IPS DF 6.9 (cell line): ENCODE measurements around the gene TBX18.
A peak's percentile ranks its signal among the peaks of the same experiment; 100 is the strongest.

Experiments
- DNase-seq: peaks from one replicate; pipeline ENCODE4 v3.0.0-alpha.2; 2013; ENCODE audit warnings: low read depth, low spot score
- H3K27ac ChIP-seq: one replicate; pipeline ENCODE4 v1.5.1; 2013; ENCODE audit warnings: low read length, control low read depth
- H3K27me3 ChIP-seq: 2 replicates; pipeline ENCODE4 v1.6.1; 2013; ENCODE audit warnings: mild to moderate bottlenecking, low read length; ENCODE audit not compliant: control insufficient read depth, insufficient read depth
- H3K36me3 ChIP-seq: 2 replicates; pipeline ENCODE4 v1.6.1; 2013; ENCODE audit warnings: low read length; ENCODE audit not compliant: control insufficient read depth, insufficient read depth
- H3K4me1 ChIP-seq: 2 replicates; pipeline ENCODE4 v1.6.1; 2013; ENCODE audit warnings: low read length; ENCODE audit not compliant: control insufficient read depth, insufficient read depth
- H3K4me3 ChIP-seq: 2 replicates; pipeline ENCODE4 v1.5.1; 2013; ENCODE audit warnings: mild to moderate bottlenecking, low read length
- H3K9me3 ChIP-seq: 2 replicates; pipeline ENCODE4 v1.6.1; 2013; ENCODE audit warnings: low read length, inconsistent platforms; ENCODE audit not compliant: control insufficient read depth, insufficient read depth
- WGBS: extraction: QIAGEN DNeasy Blood & Tissue Kit; methylation state at CpG from one replicate; pipeline ENCODE4 v1.1.7; 2013; ENCODE audit warnings: mixed read lengths, missing lambda C conversion rate; ENCODE audit not compliant: insufficient read length, insufficient coverage; 5-methylcytosine and 5-hydroxymethylcytosine counted together

The TBX18 gene

DNA sequence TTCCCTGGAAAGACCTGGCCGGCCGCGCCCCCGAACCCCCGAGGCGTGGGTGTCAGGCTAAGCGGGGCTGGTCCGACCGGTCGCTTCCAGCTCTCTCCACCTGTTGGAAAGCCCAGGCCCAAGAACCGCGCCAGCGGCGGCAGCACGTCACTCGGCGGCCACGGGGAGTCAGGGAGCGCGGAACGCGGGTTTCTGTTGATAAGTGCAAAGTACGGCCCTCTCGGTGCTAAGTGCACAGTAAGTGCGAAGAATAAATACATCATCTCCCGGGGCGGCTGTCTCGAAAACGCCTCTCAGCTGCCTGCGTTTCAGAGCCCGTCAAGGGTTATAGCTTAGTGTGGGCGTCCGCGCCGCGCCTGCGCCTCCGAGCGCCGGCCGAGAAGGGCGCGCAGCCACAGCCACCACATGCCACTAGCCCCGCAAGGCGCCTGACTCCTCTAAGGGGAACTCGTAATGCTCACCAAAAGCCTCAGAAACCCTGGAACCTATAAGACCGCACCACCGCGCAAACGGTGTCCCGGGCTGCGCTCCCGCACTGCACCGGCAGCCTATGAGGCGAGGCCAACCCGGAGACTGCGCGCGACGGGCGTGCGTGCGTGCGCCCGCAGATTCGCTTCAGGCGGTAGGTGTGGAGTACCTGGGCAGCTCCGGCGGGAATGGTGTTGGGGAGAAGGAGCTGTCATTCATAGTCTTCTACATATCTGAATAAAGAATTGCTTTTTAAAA, 9.2 kb upstream of the TBX18 start:
- DNase-seq = no peak
- Histone ChIP-seq H3K4me1 (no peaks in the 10 kb centered on the region), H3K27me3 (peaks cover 54% of the 10 kb centered on the region), H3K27ac (no peak overlapping the region), H3K4me3 (peak overlapping the region; percentile 5; the same call in 1 of the 2 replicates), H3K9me3 (no peaks in the 10 kb centered on the region), H3K36me3 (no peaks in the 10 kb centered on the region)
- WGBS = no CpG with 5 or more reads among the region's 69 CpGs

DNA sequence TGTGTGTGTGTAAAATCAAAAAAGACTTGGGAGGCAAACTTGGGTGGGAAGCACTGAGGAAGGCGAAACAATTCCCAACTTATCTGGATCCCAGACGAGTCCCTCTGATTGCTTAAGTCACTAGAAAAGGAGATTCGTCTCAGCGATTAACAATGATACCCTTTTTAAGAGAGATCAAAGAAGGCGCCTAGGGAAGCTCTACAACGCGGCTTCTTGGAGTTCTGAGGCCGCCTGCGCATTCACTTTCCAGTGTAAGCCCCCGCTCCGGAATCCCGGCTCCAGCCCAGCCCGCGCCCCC, 8.7 kb upstream of the TBX18 start:
- Histone ChIP-seq H3K27ac (no peak overlapping the region), H3K4me1 (no peaks in the 10 kb centered on the region), H3K36me3 (no peaks in the 10 kb centered on the region), H3K9me3 (no peaks in the 10 kb centered on the region), H3K4me3 (peak overlapping the region; percentile 5; the same call in 1 of the 2 replicates), H3K27me3 (peaks cover 59% of the 10 kb centered on the region)
- WGBS = no CpG with 5 or more reads among the region's 14 CpGs
- DNase-seq = no peak

DNA sequence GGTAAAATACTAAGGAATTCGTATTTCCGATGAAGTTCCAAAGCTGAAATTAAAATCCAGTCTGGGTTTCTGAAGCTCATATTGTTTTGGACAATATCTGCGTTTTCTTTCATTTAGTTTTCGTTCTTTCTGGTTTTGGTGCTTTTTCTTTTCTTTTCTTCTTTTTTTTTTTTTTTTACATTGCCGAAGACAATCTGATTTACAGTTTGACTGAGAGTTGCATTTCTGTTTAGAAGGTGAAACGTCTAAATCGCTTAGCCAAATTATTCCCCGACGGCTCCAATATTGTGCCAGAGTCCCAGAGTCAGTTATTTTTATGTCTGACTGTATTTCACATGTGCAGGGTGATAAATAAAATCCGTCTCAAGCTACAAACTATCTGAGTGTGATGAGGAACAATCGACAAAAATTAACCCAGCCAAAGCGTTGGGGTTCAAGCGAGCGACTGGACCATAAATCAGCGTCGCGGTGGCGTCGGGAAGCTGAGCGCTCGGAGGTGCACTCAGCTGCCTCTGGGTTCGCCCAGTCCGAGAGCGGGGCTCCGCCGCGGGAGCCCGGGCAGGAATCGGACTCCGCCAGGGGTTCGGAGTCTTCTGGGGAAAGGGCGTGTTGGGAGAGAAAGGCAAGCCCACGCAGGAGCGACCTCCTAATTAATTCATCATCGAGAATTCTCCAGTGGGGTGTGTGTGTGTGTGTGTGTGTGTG, 8.2 kb upstream of the TBX18 start:
- Histone ChIP-seq H3K27me3 (peaks cover 64% of the 10 kb centered on the region), H3K9me3 (no peaks in the 10 kb centered on the region), H3K4me1 (no peaks in the 10 kb centered on the region), H3K36me3 (no peaks in the 10 kb centered on the region), H3K4me3 (no peak overlapping the region; the same call in 1 of the 2 replicates), H3K27ac (no peak overlapping the region)
- WGBS = no CpG with 5 or more reads among the region's 35 CpGs
- DNase-seq = no peak

DNA sequence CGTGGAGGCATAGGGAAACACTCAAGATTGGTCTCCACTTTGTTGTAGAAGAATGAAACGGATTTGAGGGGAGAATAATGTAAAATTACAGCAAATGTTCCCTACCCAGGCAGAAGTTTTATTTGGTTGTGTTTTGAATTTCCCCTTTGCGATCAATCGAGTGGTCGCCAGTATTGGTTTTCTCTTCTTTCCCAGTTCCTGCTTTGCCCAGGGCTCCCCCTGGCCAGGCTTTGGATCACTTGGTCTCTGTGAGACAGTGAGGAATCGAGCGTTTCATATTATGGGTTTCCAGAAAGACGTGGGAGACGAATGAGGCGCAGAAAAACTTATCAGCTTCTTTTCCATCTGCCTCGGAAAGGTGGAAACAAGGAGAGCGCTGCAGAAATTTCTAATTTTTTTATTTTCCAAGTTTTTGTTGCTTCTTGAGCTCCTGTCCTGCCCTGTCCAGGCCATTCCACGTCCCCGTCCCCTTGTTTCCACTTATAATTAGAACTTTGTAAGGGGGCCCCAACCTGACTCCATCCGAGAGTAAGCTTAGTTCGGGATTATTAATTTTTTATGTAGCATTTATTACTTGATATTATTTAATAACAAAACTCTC, 7.5 kb upstream of the TBX18 start:
- Histone ChIP-seq H3K36me3 (no peaks in the 10 kb centered on the region), H3K4me3 (no peak overlapping the region), H3K4me1 (peaks cover 2% of the 10 kb centered on the region; the same call in 1 of the 2 replicates), H3K27ac (no peak overlapping the region), H3K27me3 (peaks cover 71% of the 10 kb centered on the region), H3K9me3 (no peaks in the 10 kb centered on the region)
- DNase-seq = no peak
- WGBS = no CpG with 5 or more reads among the region's 16 CpGs

DNA sequence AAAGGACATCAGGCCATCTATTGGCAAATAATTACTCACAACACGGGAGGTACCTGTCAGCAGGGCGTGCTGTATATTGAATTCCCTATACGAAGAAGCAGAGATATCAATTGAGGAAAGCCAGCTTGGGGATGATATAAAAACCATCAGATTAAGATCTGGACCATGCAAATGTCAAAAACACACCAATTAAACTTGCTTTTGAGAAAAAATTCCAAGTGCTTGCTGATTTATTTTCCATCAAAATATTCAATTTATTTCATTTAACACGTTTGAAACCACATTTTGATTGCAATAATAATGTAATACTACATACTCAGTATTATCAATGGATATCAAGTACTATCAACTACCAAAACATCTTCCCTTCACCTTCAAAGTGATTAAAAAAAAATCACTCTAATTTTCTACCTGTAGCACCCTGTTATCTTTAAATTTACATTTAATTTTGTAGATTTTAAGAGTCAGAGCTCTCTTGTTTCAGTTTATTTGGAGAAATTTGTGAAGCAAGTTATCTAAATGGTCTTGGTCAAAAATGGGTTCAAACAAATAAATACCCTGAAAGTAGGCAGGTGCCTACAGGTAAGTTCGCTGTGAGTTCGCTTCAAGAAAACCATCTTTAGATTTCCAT, 6.8 kb upstream of the TBX18 start:
- Histone ChIP-seq H3K27ac (no peak overlapping the region), H3K4me1 (peaks cover 2% of the 10 kb centered on the region; the same call in 1 of the 2 replicates), H3K36me3 (no peaks in the 10 kb centered on the region), H3K27me3 (peaks cover 75% of the 10 kb centered on the region), H3K9me3 (no peaks in the 10 kb centered on the region), H3K4me3 (no peak overlapping the region)
- WGBS = 100% methylated on average over 1 of the region's 6 CpGs
- DNase-seq = no peak

GRCh38 chr6:84770521-84770920, 6.1 kb upstream of the TBX18 start:
- peaks cover 2% of the 10 kb centered on the region; the same call in 1 of the 2 replicates for H3K4me1 ChIP-seq
- peaks cover 82% of the 10 kb centered on the region for H3K27me3 ChIP-seq
- DNase-seq = no peak
- no peaks in the 10 kb centered on the region for H3K9me3 ChIP-seq
- no peak overlapping the region for H3K27ac ChIP-seq
- no peak overlapping the region for H3K4me3 ChIP-seq
- no peaks in the 10 kb centered on the region for H3K36me3 ChIP-seq
- WGBS = no CpG with 5 or more reads among the region's 5 CpGs

DNA sequence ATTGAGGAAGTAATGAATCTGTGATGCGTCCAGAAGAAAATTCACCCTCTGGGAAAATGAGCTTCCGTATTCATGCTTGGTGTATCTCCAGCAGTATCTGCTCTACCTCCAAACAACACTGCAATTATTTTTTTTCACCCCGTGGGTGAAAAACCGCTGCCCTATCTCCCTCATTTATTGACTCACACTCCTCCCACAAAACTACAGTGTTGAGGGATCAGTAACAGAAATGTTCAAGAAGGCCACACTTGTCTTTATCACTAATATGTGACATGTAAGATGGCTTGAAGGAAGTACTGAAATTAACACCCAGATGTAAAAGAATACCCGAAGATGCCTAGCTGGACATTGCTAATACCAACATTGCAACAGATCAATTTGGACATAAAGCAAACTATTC, 4.9 kb upstream of the TBX18 start:
- no peaks in the 10 kb centered on the region for H3K9me3 ChIP-seq
- H3K27me3 ChIP-seq = peaks cover 78% of the 10 kb centered on the region
- no peak overlapping the region for H3K4me3 ChIP-seq
- H3K4me1 ChIP-seq = peaks cover 2% of the 10 kb centered on the region; the same call in 1 of the 2 replicates
- H3K36me3 ChIP-seq = no peaks in the 10 kb centered on the region
- WGBS = no CpG with 5 or more reads among the region's 5 CpGs
- no peak for DNase-seq
- H3K27ac ChIP-seq = no peak overlapping the region

- Histone ChIP-seq H3K27ac (no peak overlapping the region), H3K4me1 (peaks cover 4% of the 10 kb centered on the region; the same call in 1 of the 2 replicates), H3K4me3 (no peak overlapping the region; the same call in 1 of the 2 replicates), H3K36me3 (no peaks in the 10 kb centered on the region), H3K27me3 (peaks cover 75% of the 10 kb centered on the region), H3K9me3 (no peaks in the 10 kb centered on the region)
- WGBS = no CpG with 5 or more reads among the region's 31 CpGs
- DNase-seq = no peak
These were observed 4.2 kb upstream of the TBX18 start for GRCh38 chr6:84768442-84769174.

- Histone ChIP-seq H3K9me3 (no peaks in the 10 kb centered on the region), H3K4me3 (no peak overlapping the region), H3K36me3 (no peaks in the 10 kb centered on the region), H3K27me3 (peaks cover 75% of the 10 kb centered on the region), H3K27ac (no peak overlapping the region), H3K4me1 (peaks cover 6% of the 10 kb centered on the region; the same call in 1 of the 2 replicates)
- DNase-seq = no peak
- WGBS = no CpG with 5 or more reads among the region's 14 CpGs
These were observed 3.3 kb upstream of the TBX18 start for GRCh38 chr6:84767526-84768201.
